Activated T-cell treated with anti-CD3 and anti-CD28 coated beads, Interleukin-2, amount 50 U/mL, for 24 hours (primary cell): Measurements from ENCODE around the gene SETMAR.
"Not testable (repeated sequence)": the region's sequence is repeated elsewhere in the genome, so short reads cannot be mapped to it uniquely, and the experiment has no call there.

Experiments used
- DNase-seq: peaks from one replicate; pipeline ENCODE4 v3.0.0-alpha.2; 2020
- H3K27ac Mint-ChIP-seq: 2 replicates; pipeline ENCODE4 v1.8.0; 2020; ENCODE audit warnings: mild to moderate bottlenecking, mixed read lengths
- H3K27me3 Mint-ChIP-seq: 2 replicates; pipeline ENCODE4 v1.8.0; 2020; ENCODE audit warnings: mixed read lengths
- H3K36me3 Mint-ChIP-seq: 2 replicates; pipeline ENCODE4 v1.8.0; 2020; ENCODE audit warnings: low read depth, mixed read lengths
- H3K4me1 Mint-ChIP-seq: 2 replicates; pipeline ENCODE4 v1.8.0; 2020; ENCODE audit warnings: low read depth, mixed read lengths
- H3K4me3 Mint-ChIP-seq: 2 replicates; pipeline ENCODE4 v1.8.0; 2020; ENCODE audit warnings: mild to moderate bottlenecking, moderate library complexity, mixed read lengths
- H3K9me3 Mint-ChIP-seq: 2 replicates; pipeline ENCODE4 v1.8.0; 2020; ENCODE audit warnings: mixed read lengths

The SETMAR gene

GRCh38 chr3:4302747-4303146 is 422 bp upstream of the SETMAR start:
- no peak for DNase-seq
- H3K9me3 Mint-ChIP-seq, result no peaks in the 10 kb centered on the region
- peaks cover 32% of the 10 kb centered on the region for H3K4me1 Mint-ChIP-seq
- no peaks in the 10 kb centered on the region for H3K27me3 Mint-ChIP-seq
- peak overlapping the region; percentile 91 for H3K4me3 Mint-ChIP-seq
- peaks cover 39% of the 10 kb centered on the region for H3K36me3 Mint-ChIP-seq
- H3K27ac Mint-ChIP-seq, result peak overlapping the region; percentile 100

GRCh38 chr3:4305210-4305609 is 2.0 kb downstream of the SETMAR start:
- peaks cover 37% of the 10 kb centered on the region for H3K4me1 Mint-ChIP-seq
- peaks cover 56% of the 10 kb centered on the region for H3K36me3 Mint-ChIP-seq
- not testable (repeated sequence) for DNase-seq, H3K9me3 Mint-ChIP-seq, H3K27me3 Mint-ChIP-seq, H3K27ac Mint-ChIP-seq
- peak overlapping the region; percentile 91 for H3K4me3 Mint-ChIP-seq

GRCh38 chr3:4306091-4306490 is 2.9 kb downstream of the SETMAR start:
- peaks cover 40% of the 10 kb centered on the region for H3K4me1 Mint-ChIP-seq
- no peak overlapping the region for H3K4me3 Mint-ChIP-seq
- no peak for DNase-seq
- H3K27me3 Mint-ChIP-seq, result no peaks in the 10 kb centered on the region
- peaks cover 61% of the 10 kb centered on the region for H3K36me3 Mint-ChIP-seq
- H3K27ac Mint-ChIP-seq, result no peak overlapping the region
- no peaks in the 10 kb centered on the region for H3K9me3 Mint-ChIP-seq

- H3K27ac Mint-ChIP-seq, result no peak overlapping the region
- no peak overlapping the region for H3K4me3 Mint-ChIP-seq
- no peaks in the 10 kb centered on the region for H3K9me3 Mint-ChIP-seq
- DNase-seq, result no peak
- peaks cover 67% of the 10 kb centered on the region for H3K36me3 Mint-ChIP-seq
- no peaks in the 10 kb centered on the region for H3K27me3 Mint-ChIP-seq
- peaks cover 40% of the 10 kb centered on the region for H3K4me1 Mint-ChIP-seq
Measured at GRCh38 chr3:4306860-4307259, 3.7 kb downstream of the SETMAR start.

- H3K9me3 Mint-ChIP-seq, result no peaks in the 10 kb centered on the region
- H3K4me1 Mint-ChIP-seq, result peaks cover 32% of the 10 kb centered on the region
- H3K27me3 Mint-ChIP-seq, result no peaks in the 10 kb centered on the region
Measured at GRCh38 chr3:4309491-4310128, 6.4 kb downstream of the SETMAR start.

GRCh38 chr3:4310971-4311370 is 7.8 kb downstream of the SETMAR start:
- no peaks in the 10 kb centered on the region for H3K27me3 Mint-ChIP-seq
- peaks cover 74% of the 10 kb centered on the region for H3K36me3 Mint-ChIP-seq
- no peak overlapping the region for H3K27ac Mint-ChIP-seq
- peaks cover 20% of the 10 kb centered on the region for H3K4me1 Mint-ChIP-seq
- H3K9me3 Mint-ChIP-seq, result no peaks in the 10 kb centered on the region
- H3K4me3 Mint-ChIP-seq, result no peak overlapping the region
- DNase-seq, result no peak

More at GRCh38 chr3:4309491-4310128, 6.4 kb downstream of the SETMAR start:
- H3K27ac Mint-ChIP-seq, result no peak overlapping the region
- peaks cover 75% of the 10 kb centered on the region for H3K36me3 Mint-ChIP-seq
- no peak overlapping the region for H3K4me3 Mint-ChIP-seq
- no peak for DNase-seq

- Mint-ChIP-seq H3K4me3 (no peak overlapping the region), H3K9me3 (peaks cover 3% of the 10 kb centered on the region), H3K36me3 (peaks cover 75% of the 10 kb centered on the region), H3K4me1 (peaks cover 19% of the 10 kb centered on the region), H3K27ac (no peak overlapping the region), H3K27me3 (no peaks in the 10 kb centered on the region)
- no peak for DNase-seq
Measured at GRCh38 chr3:4311496-4311895, 8.3 kb downstream of the SETMAR start.

GRCh38 chr3:4313606-4314293 is 10.6 kb downstream of the SETMAR start:
- Mint-ChIP-seq H3K4me1 (peaks cover 9% of the 10 kb centered on the region), H3K36me3 (peaks cover 74% of the 10 kb centered on the region), H3K27me3 (no peaks in the 10 kb centered on the region), H3K4me3 (no peak overlapping the region), H3K27ac (no peak overlapping the region), H3K9me3 (peaks cover 3% of the 10 kb centered on the region)
- no peak for DNase-seq

GRCh38 chr3:4314688-4315087 is 11.5 kb downstream of the SETMAR start:
- peaks cover 3% of the 10 kb centered on the region for H3K9me3 Mint-ChIP-seq
- peaks cover 4% of the 10 kb centered on the region for H3K4me1 Mint-ChIP-seq
- H3K36me3 Mint-ChIP-seq, result peaks cover 72% of the 10 kb centered on the region
- H3K27ac Mint-ChIP-seq, result no peak overlapping the region
- no peaks in the 10 kb centered on the region for H3K27me3 Mint-ChIP-seq
- no peak for DNase-seq
- no peak overlapping the region for H3K4me3 Mint-ChIP-seq

GRCh38 chr3:4320096-4320911 is 17.1 kb downstream of the SETMAR start:
- no peak overlapping the region for H3K27ac Mint-ChIP-seq
- H3K27me3 Mint-ChIP-seq, result no peaks in the 10 kb centered on the region
- no peak for DNase-seq
- H3K9me3 Mint-ChIP-seq, result peaks cover 3% of the 10 kb centered on the region
- no peak overlapping the region for H3K4me3 Mint-ChIP-seq
- peaks cover 29% of the 10 kb centered on the region for H3K36me3 Mint-ChIP-seq
- H3K4me1 Mint-ChIP-seq, result peaks cover 3% of the 10 kb centered on the region

- no peaks in the 10 kb centered on the region for H3K9me3 Mint-ChIP-seq
- no peak for DNase-seq
- H3K27me3 Mint-ChIP-seq, result no peaks in the 10 kb centered on the region
- H3K4me3 Mint-ChIP-seq, result no peak overlapping the region
- no peak overlapping the region for H3K27ac Mint-ChIP-seq
- H3K4me1 Mint-ChIP-seq, result peaks cover 3% of the 10 kb centered on the region
- H3K36me3 Mint-ChIP-seq, result peaks cover 20% of the 10 kb centered on the region
Measured at GRCh38 chr3:4321732-4322131, 18.6 kb downstream of the SETMAR start.

- Mint-ChIP-seq H3K36me3 (peaks cover 18% of the 10 kb centered on the region), H3K9me3 (peaks cover 4% of the 10 kb centered on the region), H3K4me3 (no peak overlapping the region), H3K27ac (no peak overlapping the region), H3K27me3 (no peaks in the 10 kb centered on the region), H3K4me1 (peaks cover 3% of the 10 kb centered on the region)
- no peak for DNase-seq
Measured at GRCh38 chr3:4322635-4323034, 19.5 kb downstream of the SETMAR start.

GRCh38 chr3:4323246-4324027 is 20.3 kb downstream of the SETMAR start:
- peaks cover 12% of the 10 kb centered on the region for H3K36me3 Mint-ChIP-seq
- peaks cover 6% of the 10 kb centered on the region for H3K9me3 Mint-ChIP-seq
- H3K27ac Mint-ChIP-seq, result no peak overlapping the region
- H3K4me3 Mint-ChIP-seq, result no peak overlapping the region
- peaks cover 3% of the 10 kb centered on the region for H3K4me1 Mint-ChIP-seq
- no peak for DNase-seq
- no peaks in the 10 kb centered on the region for H3K27me3 Mint-ChIP-seq

GRCh38 chr3:4326868-4327267 is 23.7 kb downstream of the SETMAR start:
- Mint-ChIP-seq H3K27me3 (no peaks in the 10 kb centered on the region), H3K4me1 (peaks cover under 1% of the 10 kb centered on the region), H3K27ac (no peak overlapping the region), H3K4me3 (no peak overlapping the region), H3K9me3 (peaks cover 19% of the 10 kb centered on the region), H3K36me3 (peaks cover 24% of the 10 kb centered on the region)
- DNase-seq, result no peak
